B cell (primary cell): Measurements from ENCODE around the gene ANAPC10.

Source experiments
- EZH2 ChIP-seq: IDR thresholded peaks from 2 replicates; pipeline ENCODE4 v1.6.1; 2012; ENCODE audit warnings: borderline replicate concordance, low read depth, mild to moderate bottlenecking, moderate library complexity, low read length; ENCODE audit not compliant: insufficient read depth, poor library complexity, severe bottlenecking
- TF ChIP-seq, protein P1 (sequence below): fragments of 200-600 bp; IDR thresholded peaks from one replicate; pipeline ENCODE4 v1.8.0; 2022; ENCODE audit warnings: antibody characterized with exemption, mild to moderate bottlenecking

DNA sequence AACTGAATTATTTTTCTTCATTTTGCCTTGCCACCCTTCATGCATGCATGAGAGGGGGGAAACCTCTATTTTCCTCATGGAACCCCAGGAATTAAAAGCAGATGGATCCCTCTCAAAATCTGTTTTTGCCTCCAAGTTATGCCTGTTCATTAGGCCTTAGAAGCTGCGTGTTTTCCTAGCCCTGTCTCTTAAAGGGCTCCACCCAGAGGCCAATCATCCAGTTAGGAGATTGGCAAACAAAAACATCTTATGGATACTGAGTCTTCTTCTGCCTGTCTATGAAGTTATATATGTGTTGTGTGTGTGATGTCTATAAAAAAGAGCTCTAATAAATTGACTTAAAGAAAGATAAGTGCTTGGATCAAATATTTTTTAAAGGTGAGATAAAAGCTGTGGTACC is 142.9 kb downstream of the ANAPC10 start:
- TF ChIP-seq, protein P1, sequence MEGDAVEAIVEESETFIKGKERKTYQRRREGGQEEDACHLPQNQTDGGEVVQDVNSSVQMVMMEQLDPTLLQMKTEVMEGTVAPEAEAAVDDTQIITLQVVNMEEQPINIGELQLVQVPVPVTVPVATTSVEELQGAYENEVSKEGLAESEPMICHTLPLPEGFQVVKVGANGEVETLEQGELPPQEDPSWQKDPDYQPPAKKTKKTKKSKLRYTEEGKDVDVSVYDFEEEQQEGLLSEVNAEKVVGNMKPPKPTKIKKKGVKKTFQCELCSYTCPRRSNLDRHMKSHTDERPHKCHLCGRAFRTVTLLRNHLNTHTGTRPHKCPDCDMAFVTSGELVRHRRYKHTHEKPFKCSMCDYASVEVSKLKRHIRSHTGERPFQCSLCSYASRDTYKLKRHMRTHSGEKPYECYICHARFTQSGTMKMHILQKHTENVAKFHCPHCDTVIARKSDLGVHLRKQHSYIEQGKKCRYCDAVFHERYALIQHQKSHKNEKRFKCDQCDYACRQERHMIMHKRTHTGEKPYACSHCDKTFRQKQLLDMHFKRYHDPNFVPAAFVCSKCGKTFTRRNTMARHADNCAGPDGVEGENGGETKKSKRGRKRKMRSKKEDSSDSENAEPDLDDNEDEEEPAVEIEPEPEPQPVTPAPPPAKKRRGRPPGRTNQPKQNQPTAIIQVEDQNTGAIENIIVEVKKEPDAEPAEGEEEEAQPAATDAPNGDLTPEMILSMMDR, result no peak
- no peak for TF ChIP-seq EZH2
